Breast epithelium (tissue), 4 donors: ENCODE results near the gene MESP2. TPM values are rescaled to one million over a fixed set of nuclear protein-coding genes. Genes with fewer than 3 reads are reported as not detected.

Experiments
- DNase-seq, 2 donors: peaks; one replicate each; pipeline ENCODE4 v3.0.0-alpha.2; 2019; ENCODE audit warnings: low spot score in 2 of 2
- H3K27ac ChIP-seq, 2 donors: fragments of 200-600 bp; sonication (generic) in 1 of 2; one replicate each; pipeline ENCODE4 v1.5.1; 2016 to 2019; ENCODE audit warnings: mild to moderate bottlenecking in 1 of 2
- H3K27me3 ChIP-seq, 2 donors: fragments of 200-600 bp; sonication (generic) in 1 of 2; one replicate each; pipeline versions ENCODE4 v1.5.1 to v1.6.0; 2017 to 2019; ENCODE audit warnings: control low read depth in 1 of 2, mild to moderate bottlenecking in 1 of 2
- H3K36me3 ChIP-seq: fragments of 200-600 bp; one replicate; pipeline ENCODE4 v1.5.1; 2019
- H3K4me1 ChIP-seq, 2 donors: fragments of 200-600 bp; sonication (generic); one replicate each; pipeline ENCODE4 v1.5.1; 2016 to 2019; ENCODE audit warnings: control low read depth in 1 of 2
- H3K4me3 ChIP-seq, 3 donors: fragments of 200-600 bp; sonication (generic); 1 replicate in 2 of 3; 2 replicates in 1 of 3; pipeline ENCODE4 v1.5.1; 2016 to 2019; ENCODE audit warnings: mild to moderate bottlenecking in 3 of 3, moderate library complexity in 2 of 3
- H3K9me3 ChIP-seq, 2 donors: fragments of 200-600 bp; sonication (generic) in 1 of 2; one replicate each; pipeline ENCODE4 v1.5.1; 2016 to 2019; ENCODE audit warnings: control low read depth in 1 of 2
- CTCF ChIP-seq, 3 donors: fragments of 450-650 bp; IDR thresholded peaks; one replicate each; pipeline ENCODE4 v1.5.1; 2016 to 2017; ENCODE audit warnings: antibody characterized with exemption in 3 of 3, mild to moderate bottlenecking in 3 of 3, moderate library complexity in 3 of 3
- POLR2A ChIP-seq: fragments of 450-650 bp; IDR thresholded peaks from one replicate; pipeline ENCODE4 v1.6.1; 2016; ENCODE audit warnings: antibody characterized with exemption, mild to moderate bottlenecking, moderate library complexity
- POLR2AphosphoS5 ChIP-seq, 3 donors: sonication (generic); formaldehyde crosslinking; IDR thresholded peaks; one replicate each; pipeline ENCODE4 v1.6.1; 2017; ENCODE audit warnings: antibody characterized with exemption in 3 of 3
- intact Hi-C: fragments of 100-400 bp; cut with DNase I; formaldehyde crosslinking; loops from one replicate; pipeline ENCODE4 v1.15.1; 2023; ENCODE audit warnings: low total_unique reads
- total RNA-seq, 3 donors: library from RNA; depleted of rRNA; stranded (reverse); fragments of >200 nt; gene quantifications; one replicate each; pipeline ENCODE4 v1.1.0, GENCODE V29; 2016

The MESP2 gene
- total RNA-seq, 3 donors from 2014 or later: 0.64 to 2.3 TPM; not detected in 1

- Histone ChIP-seq H3K27me3 (no peaks in the 10 kb centered on the region), H3K9me3 (no peaks in the 10 kb centered on the region), H3K4me3 (no peak overlapping the region), H3K4me1 (no peaks in the 10 kb centered on the region), H3K27ac (peak overlapping the region in 1 of 2 donors; percentile 33), H3K36me3 (no peaks in the 10 kb centered on the region)
- no peak for DNase-seq
- TF ChIP-seq CTCF (IDR thresholded peaks at IDR 0.05): no peak
- no peak for TF ChIP-seq POLR2AphosphoS5 (IDR thresholded peaks at IDR 0.05)
- TF ChIP-seq POLR2A: no peak
- intact Hi-C loops: no loop called here
Measured at GRCh38 chr15:89803941-89804800, 28.0 kb downstream of the MESP2 start.

GRCh38 chr15:89805241-89806209 lies 29.4 kb downstream of the MESP2 start:
- intact Hi-C loops: no loop called here
- no peak overlapping the region for H3K4me3 ChIP-seq
- no peak for TF ChIP-seq CTCF (IDR thresholded peaks at IDR 0.05)
- TF ChIP-seq POLR2AphosphoS5 (IDR thresholded peaks at IDR 0.05): no peak
- TF ChIP-seq POLR2A: no peak

GRCh38 chr15:89806210-89806558 lies 30.1 kb downstream of the MESP2 start:
- Histone ChIP-seq H3K4me1 (no peaks in the 10 kb centered on the region), H3K9me3 (no peaks in the 10 kb centered on the region), H3K27me3 (no peaks in the 10 kb centered on the region), H3K36me3 (no peaks in the 10 kb centered on the region), H3K27ac (peak overlapping the region in 1 of 2 donors; percentile 3), H3K4me3 (no peak overlapping the region)
- intact Hi-C loops: no loop called here
- DNase-seq: no peak
- no peak for TF ChIP-seq CTCF (IDR thresholded peaks at IDR 0.05)
- no peak for TF ChIP-seq POLR2A
- no peak for TF ChIP-seq POLR2AphosphoS5 (IDR thresholded peaks at IDR 0.05)

More at GRCh38 chr15:89805241-89806209, 29.4 kb downstream of the MESP2 start:
- Histone ChIP-seq H3K36me3 (no peaks in the 10 kb centered on the region), H3K27me3 (no peaks in the 10 kb centered on the region), H3K27ac (peak overlapping the region in 1 of 2 donors; percentile 2), H3K9me3 (no peaks in the 10 kb centered on the region), H3K4me1 (no peaks in the 10 kb centered on the region)
- no peak for DNase-seq

GRCh38 chr15:89806559-89807550 lies 30.7 kb downstream of the MESP2 start:
- TF ChIP-seq POLR2A (no peak), CTCF (IDR thresholded peaks at IDR 0.05) (no peak), POLR2AphosphoS5 (IDR thresholded peaks at IDR 0.05) (no peak)
- intact Hi-C loops: no loop called here
- H3K9me3 ChIP-seq: no peaks in the 10 kb centered on the region
- no peaks in the 10 kb centered on the region for H3K36me3 ChIP-seq
- H3K4me1 ChIP-seq: no peaks in the 10 kb centered on the region
- H3K4me3 ChIP-seq: no peak overlapping the region
- DNase-seq: no peak
- H3K27ac ChIP-seq: peak overlapping the region; percentile 3 to 4
- no peaks in the 10 kb centered on the region for H3K27me3 ChIP-seq
